Raji (cell line): ENCODE results near the gene FAM163A.

Experiments used
- POLR2A ChIP-seq: IDR thresholded peaks from 2 replicates; pipeline ENCODE4 v1.6.1; 2011; ENCODE audit warnings: low read depth, low read length, control low read depth; ENCODE audit not compliant: insufficient read depth

The FAM163A gene

DNA sequence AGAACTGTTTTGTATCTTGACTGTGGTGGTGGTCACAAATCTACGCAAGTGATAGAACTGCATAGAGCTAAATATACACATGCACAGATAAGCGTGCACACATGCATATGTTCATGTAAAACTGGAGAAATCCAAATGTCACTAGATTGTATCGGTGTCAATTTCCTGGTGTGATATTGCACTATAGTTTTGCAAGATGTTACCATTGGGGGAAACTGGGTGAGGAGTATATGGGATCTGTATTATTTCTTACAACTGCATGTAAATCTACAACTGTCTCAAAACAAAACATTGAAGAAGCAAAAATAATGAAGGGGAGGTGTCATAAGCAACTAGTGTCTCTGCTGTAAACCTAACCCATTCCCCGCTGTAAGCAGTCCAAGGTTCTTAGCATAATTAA, 30.2 kb downstream of the FAM163A start:
- no peak for TF ChIP-seq POLR2A

DNA sequence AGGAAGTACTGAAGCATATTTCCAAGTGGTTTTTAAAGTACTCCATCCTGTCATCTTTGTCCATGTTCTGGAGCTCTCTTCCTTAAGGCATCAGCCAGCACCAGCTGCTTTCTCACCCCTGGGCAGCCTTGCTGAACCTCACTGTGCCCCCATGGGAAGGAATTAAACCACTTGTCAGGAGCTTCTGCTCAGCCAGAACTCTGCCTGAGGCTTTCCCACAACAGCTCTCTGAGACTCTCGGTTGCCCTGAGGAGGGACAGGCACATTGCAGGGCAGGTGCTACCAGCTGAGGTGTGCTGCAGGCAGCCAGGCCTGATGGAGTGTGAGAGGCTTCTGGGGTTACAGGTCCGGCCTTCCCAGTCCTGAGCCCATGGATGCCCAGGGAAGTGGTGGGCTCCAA, 30.9 kb downstream of the FAM163A start:
- TF ChIP-seq POLR2A: no peak

DNA sequence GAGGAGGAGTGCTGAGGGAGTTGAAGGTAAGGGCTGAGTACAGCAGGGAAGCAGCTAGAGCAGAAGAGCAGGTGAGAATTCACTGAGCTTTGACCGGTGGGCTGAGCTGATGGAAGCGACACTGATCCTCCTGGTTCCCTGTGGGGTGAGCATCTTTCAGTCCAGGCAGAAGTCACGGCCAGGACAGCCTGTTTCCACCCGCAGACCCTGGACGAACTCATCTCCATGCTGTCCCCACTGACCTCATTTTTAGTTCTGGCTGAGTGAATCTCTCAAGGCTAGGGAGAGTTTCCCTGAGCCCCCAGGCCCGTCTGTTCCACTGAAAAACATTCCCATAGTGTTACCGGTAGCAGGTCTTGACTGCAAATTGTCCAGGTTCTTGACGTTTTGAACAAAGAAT, 31.5 kb downstream of the FAM163A start:
- TF ChIP-seq POLR2A: no peak

DNA sequence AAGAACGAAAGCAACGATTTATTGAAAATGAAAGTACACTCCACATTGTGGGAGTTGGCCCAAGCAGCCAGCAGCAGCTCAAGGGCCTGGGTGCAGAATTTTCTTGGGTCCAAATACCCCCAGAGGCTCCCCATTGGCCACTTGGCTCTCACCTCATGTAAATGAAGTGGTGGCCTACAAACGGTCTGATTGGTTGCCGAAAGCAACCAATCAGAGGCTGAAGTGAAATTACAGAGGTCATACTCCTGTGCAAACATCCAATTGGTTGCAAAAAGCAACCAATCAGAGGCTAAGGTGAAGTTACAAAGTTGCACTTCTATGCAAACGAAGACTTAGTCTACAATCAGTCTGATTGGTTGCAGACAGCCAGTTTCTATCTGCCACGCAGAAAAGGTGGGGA, 31.9 kb downstream of the FAM163A start:
- TF ChIP-seq POLR2A: no peak

DNA sequence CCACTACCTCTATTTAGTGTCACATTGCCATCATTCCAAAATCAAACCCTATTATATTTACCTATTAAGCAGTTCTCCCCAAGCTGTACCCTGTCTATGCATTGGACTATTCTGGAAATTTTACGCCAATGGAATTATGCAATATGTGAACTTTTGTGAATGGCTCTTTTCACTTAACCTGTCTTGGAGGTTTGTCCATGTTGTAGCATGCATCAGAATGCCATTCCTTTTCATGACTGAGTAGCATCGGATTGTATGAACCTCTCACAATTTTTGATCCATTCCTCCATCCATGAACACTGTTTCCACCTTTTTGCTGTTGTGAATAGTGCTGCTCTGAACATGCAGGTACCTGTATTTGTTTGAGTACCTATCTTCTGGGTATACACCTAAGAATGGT, 33.7 kb downstream of the FAM163A start:
- no peak for TF ChIP-seq POLR2A

DNA sequence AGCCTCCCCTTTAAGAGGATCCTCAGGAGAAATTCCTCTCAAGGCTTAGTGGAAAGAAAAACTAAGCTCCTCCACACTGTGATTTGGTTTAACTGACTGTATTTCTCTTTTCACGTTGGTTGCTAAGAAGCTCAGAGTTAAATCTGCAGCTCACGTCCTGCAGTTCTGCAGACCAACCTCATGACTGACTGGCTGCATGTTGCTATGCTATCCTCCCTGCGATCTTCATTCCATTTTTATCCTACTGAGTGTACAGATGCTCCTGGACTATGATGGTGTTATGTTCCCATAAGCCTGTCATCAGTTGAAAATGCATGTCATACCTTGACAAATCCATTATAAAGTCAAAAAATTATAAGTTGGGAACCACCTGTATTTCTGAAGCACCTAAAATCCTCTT, 34.6 kb downstream of the FAM163A start:
- TF ChIP-seq POLR2A: no peak

DNA sequence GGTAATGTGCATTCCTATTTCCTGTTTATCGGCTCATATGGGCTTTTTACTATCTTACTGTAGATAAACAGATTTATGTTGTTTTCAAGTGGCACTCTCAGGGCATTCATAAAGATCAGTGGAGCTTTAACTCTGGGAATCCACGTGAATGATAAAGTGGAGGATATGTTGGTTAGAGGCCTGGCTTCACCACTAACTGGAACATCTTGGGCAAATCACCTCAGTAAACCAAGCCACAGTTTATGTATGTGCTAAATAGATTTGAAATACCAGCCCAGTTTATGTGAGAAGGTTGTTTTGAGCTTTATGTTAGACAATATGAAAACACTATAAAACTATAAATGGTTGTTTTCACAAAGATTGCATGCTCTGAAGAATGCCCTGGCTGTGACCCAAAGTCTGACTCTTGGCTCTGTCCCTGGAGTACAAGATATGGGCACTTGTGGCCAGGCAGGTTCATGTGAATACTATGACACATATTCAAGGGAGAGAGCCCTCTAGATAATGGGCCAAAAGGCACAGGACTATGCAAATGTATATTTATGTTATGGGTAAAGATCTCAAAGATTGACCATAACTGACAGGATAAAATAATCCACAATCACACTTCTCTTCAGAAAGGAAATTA, 36.7 kb downstream of the FAM163A start:
- no peak for TF ChIP-seq POLR2A

DNA sequence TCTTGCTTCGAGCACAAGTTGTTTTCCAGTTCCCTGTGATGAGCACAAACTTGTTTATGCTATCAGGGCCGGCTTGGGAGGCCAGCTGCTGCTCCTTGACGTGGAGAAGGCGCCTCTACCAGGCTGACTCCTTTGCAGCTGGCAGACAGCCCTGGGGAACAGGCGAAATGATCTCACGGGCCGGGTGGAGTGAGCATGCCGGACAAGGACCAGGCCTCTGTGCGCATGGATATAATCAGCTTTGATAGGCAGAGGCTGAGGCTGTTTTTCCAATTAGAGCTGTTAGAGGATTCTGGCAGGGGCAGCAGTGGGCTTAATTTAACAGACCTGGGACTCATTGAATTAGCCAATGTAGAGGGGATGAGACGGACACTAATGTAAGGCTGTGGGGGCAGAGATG, 38.9 kb downstream of the FAM163A start:
- TF ChIP-seq POLR2A: no peak

DNA sequence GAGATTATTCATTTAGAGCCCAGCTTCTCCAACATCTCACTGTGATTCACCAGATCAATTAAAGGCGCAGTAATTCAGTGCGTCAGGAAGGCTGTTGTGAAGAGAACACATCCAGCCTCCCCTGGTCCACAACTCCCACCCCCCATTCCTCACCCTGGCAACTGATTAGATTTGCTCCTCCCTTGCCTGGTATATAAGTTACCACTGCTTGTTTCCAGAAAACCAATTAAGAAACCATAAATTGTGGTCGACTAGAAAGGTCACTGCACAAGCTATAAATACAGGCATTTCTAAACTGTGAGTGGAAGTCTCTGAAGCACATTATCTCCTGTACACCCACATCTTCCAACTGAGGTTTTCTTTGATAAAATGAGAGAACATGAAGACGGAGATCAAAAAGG, 41.9 kb downstream of the FAM163A start:
- no peak for TF ChIP-seq POLR2A

DNA sequence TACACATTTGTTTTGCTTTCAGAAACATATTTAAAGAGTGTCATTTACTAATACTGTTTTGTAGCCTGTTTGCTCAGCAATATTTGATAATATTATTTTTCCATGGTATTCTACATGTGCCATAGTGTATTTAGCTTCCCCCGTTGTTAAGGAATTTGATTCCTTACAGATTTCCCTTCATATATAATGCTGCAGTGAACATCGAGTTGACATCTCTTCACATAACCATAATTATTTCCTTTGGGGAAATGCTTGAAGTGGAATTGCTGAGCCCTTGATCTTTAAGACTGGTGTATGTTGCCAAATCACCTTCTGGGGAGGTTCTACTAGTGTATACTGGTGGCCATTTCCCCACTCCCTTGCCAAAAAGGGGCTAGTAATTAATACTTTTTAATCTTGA, 42.6 kb downstream of the FAM163A start:
- no peak for TF ChIP-seq POLR2A

DNA sequence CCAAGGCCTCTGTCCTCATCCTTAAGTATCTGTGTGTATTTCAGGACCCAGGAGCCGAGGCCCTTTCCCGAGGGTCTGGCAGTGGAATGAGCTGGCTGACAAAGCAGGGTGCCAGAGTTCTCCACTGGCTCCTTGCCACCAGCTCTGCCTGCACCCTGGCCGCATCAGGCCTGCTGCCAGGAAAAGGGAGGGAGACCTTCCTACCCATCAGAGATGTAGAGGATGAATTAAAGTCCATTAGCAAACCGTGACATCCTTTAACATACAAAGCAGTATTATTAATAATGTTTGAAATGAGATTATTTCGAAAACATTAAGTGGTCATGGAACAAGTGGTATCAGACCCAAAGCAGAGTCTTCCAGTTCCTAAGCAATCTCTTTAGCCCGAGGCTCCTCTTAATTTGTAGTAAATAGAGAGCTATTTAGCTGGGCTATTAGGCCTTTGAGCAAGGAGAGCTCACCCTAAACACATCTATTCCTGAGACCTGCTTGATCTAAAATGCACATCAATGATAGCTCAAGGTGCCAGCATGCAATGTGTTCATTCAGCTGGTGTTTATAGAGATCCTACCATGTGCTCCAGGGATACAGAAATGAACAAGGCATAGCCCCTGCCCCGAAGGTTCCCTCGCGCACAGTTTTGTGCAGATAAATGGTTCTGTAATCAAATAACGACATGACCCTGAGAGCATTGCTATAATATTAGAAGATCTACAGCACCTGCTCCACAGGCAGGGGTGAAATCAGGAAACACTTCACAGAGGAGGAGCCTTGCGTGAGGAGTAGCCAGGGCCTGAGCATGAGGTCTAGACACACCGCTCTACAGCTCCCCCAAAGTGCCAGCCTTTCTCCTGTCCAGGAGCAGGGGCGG, 44.0 kb downstream of the FAM163A start:
- TF ChIP-seq POLR2A: no peak

DNA sequence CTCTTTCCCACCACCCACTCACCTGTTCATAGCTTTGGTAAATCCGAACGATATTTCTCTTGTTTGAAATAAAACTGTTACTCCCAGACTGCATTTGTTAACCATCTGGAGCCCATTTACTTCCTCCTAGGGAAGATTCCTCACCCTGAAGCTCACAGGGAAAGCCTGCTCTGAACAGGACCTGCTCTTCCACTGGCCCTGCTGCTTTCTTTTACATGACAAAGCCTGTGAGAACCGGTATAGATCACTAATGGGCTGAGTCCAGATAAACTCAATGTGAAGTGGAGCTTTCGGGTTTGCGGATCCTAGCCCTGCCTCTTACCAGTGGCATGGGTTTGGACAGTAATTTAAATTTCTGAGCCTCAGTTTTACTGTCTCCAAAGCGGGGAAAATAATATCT, 45.2 kb downstream of the FAM163A start:
- TF ChIP-seq POLR2A: no peak

DNA sequence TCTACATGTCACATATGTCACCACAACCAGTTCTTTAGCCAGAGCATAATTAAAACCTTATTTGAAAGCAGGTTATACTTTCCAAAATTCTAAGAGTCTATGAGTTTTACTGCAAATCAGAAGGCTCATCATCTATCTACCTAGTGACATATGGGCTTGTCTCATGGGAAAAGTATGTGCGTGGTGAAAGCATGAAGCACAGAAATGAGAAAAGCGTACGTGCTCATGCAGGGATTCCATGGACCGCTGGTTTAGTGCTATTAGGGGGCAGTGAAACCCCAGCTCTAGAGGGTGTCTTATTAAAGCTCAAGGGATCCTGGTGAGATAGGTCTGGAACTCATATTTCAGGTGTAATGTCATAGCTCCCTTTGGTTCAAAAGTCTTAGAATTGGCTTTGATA, 50.2 kb downstream of the FAM163A start:
- TF ChIP-seq POLR2A: no peak

DNA sequence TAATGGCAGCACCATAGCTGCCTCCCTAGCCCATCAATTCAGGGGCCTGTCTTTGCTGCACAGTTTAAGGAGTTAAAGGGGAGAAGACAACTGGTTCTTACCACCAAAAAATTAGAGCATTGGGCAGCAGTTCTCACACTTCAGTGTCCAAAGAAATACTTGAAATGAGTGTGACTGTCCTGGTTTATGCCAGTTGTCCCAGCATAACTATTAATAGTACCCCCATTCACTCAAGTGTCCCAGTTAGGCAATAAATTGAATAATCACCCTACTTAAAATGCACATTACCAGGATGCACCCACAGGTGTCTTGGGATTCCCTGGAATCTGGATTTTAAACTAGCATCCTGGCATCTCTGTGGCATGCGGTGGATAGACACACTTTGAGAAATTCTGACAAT, 51.1 kb downstream of the FAM163A start:
- TF ChIP-seq POLR2A: no peak

DNA sequence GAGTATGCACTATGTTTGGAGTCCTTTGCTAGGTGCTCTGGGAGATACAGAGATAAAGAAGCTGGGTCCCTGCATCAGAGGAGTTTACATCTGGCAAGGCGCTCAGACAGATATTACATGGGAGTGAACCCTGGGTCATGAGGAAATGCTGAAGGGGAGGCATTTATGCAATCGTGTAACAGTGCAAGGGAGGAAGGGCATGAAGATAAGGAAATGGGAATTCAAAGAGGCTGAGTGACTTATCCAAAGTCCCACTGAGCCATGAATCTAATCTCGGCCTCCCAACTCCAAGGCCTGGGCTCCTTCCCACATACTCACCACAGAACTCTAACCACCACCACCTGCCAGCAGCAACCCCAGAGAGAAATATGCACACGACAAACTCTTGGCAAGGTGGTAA, 51.6 kb downstream of the FAM163A start:
- no peak for TF ChIP-seq POLR2A

DNA sequence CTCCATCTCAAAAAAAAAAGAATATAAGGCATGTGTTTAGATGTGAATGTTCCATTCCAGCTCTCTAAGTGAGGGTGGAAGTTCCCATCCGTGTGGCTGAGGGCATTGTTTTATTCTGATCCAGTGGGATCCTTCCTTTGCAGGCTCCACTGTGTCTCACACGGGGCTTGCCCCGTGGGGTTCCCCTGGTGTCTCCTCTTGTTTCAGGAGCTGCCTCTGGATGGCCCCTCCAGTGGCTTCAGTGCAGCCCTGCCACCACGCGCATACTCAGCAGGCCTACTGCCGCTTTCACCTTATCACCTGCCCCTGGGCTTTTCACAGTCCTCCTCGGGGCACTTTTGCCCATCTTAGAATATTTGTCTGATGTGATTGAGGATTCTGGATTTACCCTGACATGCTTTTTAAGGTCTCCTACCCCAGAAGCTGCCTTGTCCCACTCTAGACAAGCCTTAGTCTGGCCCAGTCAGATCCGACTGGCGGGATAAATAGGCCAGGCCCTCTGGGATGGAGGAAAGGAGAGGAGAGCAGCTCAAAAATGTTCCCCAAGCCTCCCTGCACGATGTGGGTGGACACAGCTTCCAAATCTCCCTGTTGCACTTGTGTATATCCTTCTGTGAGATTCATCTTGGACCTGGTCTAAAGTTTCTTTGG, 55.2 kb downstream of the FAM163A start:
- TF ChIP-seq POLR2A: no peak
